ENCODE results near the gene SNTB2.

GRCh38 chr16:69345923-69346322 lies 159.0 kb downstream of the SNTB2 start:
- TF ChIP-seq EZH2phosphoT487 (IDR thresholded peaks at IDR 0.05; ENCODE audit: borderline replicate concordance, low read depth): no peak
- no peak for TF ChIP-seq CTCF (IDR thresholded peaks at IDR 0.05)
- TF ChIP-seq SIN3A (IDR thresholded peaks at IDR 0.05; ENCODE audit: borderline replicate concordance, low read depth, low read length): no peak
- TF ChIP-seq CHD2 (IDR thresholded peaks at IDR 0.05; ENCODE audit: low read length, partially characterized antibody): no peak
- TF ChIP-seq RCOR1 (IDR thresholded peaks at IDR 0.05; ENCODE audit: low read length): no peak
- TF ChIP-seq RXRA (IDR thresholded peaks at IDR 0.05; ENCODE audit: borderline replicate concordance, low read depth): no peak

Measured in SK-N-SH (cell line).